NB4 (cell line): ENCODE results near the gene MRI1.
"Not testable (repeated sequence)": the region's sequence is repeated elsewhere in the genome, so short reads cannot be mapped to it uniquely, and the experiment has no call there.

Experiments used
- DNase-seq: peaks from one replicate; pipeline ENCODE4 v3.0.0; 2010; ENCODE audit warnings: low read depth
- H3K4me3 ChIP-seq: one replicate; pipeline ENCODE4 v1.5.1; 2011; ENCODE audit warnings: mild to moderate bottlenecking, low read depth, low read length, moderate library complexity
- MYC ChIP-seq: IDR thresholded peaks from 2 replicates; pipeline ENCODE4 v1.6.1; 2011; ENCODE audit warnings: low read depth, low read length
- POLR2A ChIP-seq: IDR thresholded peaks from 2 replicates; pipeline ENCODE4 v1.6.1; 2011; ENCODE audit warnings: mild to moderate bottlenecking; ENCODE audit not compliant: insufficient read length; ENCODE audit errors: extremely low read depth
- TF ChIP-seq, protein P1 (sequence below): IDR thresholded peaks from 2 replicates; pipeline ENCODE4 v1.6.1; 2011; ENCODE audit warnings: low read depth, low read length
- TF ChIP-seq, protein P2 (sequence below): IDR thresholded peaks from one replicate; pipeline ENCODE4 v1.5.1; 2012; ENCODE audit warnings: low read depth, low read length

MRI1 gene

DNA sequence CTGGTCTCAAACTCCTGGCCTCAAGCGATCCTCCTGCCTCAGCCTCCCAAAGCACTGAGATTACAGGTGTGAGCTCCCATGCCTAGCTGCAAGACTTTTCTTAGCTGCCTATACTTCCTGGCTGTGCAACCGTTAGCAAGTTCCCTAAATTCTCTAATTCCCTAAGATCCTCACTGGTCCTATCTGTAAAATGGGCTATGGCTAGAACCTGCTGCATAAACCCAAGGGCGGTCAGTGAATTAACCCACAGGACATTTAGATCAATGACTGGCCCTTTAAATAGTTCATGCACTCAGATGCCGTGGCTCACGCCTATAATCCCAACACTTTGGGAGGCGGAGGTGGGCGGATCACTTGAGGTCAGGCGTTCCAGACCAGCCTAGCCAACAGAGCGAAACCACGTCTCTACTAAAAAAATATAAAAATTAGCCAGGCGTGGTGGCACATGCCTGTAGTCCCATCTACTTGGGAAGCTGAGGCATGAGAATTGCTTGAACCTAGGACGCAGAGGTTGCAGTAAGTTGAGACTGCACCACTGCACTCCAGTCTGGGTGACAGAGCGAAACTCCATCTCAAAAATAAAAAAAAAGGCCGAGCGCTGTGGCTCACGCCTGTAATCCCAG is 5.8 kb downstream of the MRI1 start:
- TF ChIP-seq, protein P1, sequence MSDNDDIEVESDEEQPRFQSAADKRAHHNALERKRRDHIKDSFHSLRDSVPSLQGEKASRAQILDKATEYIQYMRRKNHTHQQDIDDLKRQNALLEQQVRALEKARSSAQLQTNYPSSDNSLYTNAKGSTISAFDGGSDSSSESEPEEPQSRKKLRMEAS, result no peak
- TF ChIP-seq MYC (no peak), POLR2A (no peak)
- TF ChIP-seq, protein P2, sequence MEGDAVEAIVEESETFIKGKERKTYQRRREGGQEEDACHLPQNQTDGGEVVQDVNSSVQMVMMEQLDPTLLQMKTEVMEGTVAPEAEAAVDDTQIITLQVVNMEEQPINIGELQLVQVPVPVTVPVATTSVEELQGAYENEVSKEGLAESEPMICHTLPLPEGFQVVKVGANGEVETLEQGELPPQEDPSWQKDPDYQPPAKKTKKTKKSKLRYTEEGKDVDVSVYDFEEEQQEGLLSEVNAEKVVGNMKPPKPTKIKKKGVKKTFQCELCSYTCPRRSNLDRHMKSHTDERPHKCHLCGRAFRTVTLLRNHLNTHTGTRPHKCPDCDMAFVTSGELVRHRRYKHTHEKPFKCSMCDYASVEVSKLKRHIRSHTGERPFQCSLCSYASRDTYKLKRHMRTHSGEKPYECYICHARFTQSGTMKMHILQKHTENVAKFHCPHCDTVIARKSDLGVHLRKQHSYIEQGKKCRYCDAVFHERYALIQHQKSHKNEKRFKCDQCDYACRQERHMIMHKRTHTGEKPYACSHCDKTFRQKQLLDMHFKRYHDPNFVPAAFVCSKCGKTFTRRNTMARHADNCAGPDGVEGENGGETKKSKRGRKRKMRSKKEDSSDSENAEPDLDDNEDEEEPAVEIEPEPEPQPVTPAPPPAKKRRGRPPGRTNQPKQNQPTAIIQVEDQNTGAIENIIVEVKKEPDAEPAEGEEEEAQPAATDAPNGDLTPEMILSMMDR, result no peak
- H3K4me3 ChIP-seq, result no peak overlapping the region
- DNase-seq, result no peak

DNA sequence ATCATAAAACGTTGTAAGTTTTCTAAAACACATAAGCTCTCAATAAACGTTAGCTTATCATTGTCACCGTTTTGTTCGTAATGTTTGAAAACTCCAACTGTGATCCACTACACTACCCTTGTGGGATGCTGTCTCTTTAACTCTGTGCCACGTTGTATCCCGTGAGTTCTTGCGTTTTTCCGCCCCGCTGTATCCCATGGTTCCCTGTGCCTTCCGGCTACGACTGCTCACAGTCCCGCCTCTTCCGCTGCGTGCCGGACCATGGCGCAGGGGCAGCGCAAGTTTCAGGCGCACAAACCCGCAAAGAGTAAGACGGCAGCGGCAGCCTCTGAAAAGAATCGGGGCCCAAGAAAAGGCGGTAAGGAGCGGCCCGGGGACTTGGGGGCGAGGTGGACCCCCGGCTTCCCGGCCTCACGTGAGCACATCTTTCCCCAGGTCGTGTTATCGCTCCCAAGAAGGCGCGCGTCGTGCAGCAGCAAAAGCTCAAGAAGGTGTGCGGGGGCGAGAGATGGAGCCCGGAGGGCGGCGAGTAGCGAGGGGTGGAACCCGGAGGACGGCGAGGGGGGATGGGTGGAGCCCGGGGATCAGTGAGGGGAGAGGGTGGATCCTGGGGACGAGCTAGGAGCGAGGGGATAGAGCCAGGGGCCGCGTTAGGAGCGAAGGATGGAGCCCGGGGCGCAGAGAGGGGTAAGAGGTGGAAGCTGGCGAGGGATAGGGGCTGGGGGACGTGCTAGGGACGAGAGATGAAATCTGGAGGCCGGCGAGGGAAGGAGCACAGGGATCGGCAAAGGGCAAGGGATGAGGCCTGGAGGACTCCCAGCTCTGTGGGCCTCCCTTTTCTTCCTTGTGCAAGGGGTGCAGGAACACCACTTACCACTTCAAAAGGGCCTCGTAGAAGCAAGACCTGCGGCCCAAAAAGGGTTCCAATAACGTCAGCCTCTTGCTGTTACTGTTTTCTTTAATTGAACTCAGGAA is 10.2 kb downstream of the MRI1 start, which contains the start of gene C19orf53:
C19orf53 (plus strand) TSS at position 240 of the 975 bp plus-strand sequence; CDS start at position 262, 22 bp downstream.
- TF ChIP-seq MYC (peak; percentile 89), POLR2A (peak; percentile 77)
- TF ChIP-seq, protein P1, result peak; percentile 74
- TF ChIP-seq, protein P2, result no peak
- H3K4me3 ChIP-seq, result peak within 1 kb of the TSS; percentile 78
- DNase-seq, result peak; percentile 93

DNA sequence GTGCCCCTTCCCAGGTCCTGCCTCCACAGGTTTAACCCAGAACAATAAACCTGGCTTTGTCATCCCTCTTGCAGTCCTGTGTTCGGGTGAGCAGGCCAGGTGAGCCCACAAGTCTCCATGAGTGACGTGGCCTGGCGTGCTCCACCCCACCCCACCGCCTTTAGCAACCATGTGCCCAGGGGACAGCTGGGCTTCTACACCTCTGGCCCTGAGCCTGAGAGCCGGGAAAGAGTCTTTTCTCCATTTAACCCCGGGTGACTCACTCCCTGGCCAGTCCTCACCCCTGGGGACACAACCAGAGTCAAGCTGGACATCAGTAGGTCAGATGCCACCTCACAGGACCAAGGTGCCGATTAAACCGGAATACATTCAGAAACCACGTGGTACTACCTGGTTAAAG is 14.1 kb downstream of the MRI1 start:
- TF ChIP-seq MYC, result no peak
- TF ChIP-seq, protein P2, result no peak
- TF ChIP-seq, protein P1, result no peak
- TF ChIP-seq POLR2A, result no peak

DNA sequence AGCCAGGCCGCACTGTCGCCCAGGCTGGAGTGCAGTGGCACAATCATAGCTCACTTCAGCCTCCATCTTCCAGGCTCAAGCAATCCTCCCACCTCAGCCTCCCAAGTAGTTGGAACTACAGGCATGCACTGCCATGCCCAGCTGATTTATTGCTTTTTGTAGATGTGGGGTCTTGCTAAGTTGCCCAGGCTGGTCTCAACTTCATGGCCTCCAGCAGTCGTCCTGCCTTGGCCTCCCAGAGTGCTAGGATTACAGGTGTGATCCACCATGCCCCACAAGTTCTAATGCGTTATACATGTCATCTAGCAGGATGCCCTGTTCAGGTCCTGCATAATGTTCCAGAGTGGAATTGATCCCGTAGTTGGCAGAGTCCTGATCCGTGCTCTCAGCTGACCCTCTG is 14.5 kb downstream of the MRI1 start:
- DNase-seq, result no peak
- H3K4me3 ChIP-seq, result no peak overlapping the region
- TF ChIP-seq POLR2A (no peak), MYC (no peak)
- TF ChIP-seq, protein P2, result no peak
- TF ChIP-seq, protein P1, result no peak

More for the DNA sequence above, 14.1 kb downstream of the MRI1 start:
- DNase-seq, result no peak
- H3K4me3 ChIP-seq, result no peak overlapping the region

DNA sequence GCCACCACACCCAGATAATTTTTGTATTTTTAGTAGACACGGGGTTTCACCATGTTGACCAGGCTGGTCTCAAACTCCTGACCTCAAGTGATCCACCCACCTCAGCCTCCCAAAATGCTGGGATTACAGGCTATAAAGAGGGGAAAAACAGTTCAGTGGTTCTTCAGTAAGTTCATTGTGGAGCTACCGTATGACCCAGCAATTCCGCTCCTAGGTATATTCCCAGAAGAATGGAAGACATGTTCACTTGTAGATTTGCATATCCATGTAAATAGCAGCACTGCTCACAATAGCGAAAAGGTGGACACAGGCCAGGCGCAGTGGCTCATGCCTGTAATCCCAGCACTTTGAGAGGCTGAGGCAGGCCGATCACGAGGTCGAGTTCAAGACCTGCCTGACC is 15.5 kb downstream of the MRI1 start:
- H3K4me3 ChIP-seq, DNase-seq: not testable (repeated sequence)

DNA sequence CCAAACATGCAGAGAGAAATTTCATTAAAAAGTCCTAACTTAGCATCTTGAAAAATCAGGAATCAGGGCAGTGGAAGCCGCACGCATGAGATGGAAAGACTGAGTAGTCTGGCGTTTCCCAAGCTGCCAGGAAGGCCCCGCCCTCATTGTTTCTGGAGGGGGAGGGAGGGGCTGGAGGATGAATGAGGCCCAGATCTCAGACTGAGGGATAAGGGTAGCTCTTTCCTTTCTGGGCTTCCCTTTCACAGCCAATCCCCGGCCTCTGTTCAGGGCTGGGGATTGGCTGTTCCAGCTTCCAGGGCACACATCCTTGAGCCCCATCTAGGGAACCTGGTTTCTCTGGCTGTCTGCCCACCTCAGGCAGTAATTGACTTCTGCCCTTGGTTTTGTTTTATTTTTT is 17.2 kb downstream of the MRI1 start:
- no peak for DNase-seq
- TF ChIP-seq, protein P2, result no peak
- TF ChIP-seq, protein P1, result no peak
- no peak for TF ChIP-seq MYC
- TF ChIP-seq POLR2A, result no peak

More for the DNA sequence above, 17.2 kb downstream of the MRI1 start:
- no peak overlapping the region for H3K4me3 ChIP-seq
